HepG2 (cell line): ENCODE measurements around the gene SAMD13. TPM values are rescaled to one million over a fixed set of nuclear protein-coding genes. Genes with fewer than 3 reads are reported as not detected.

Source experiments
- ATAC-seq: fragments of 200-7000 bp; cut with Tn5 transposase; 3 replicates; pipeline ENCODE4 v1.9.1; 2020; ENCODE audit warnings: mild to moderate bottlenecking, moderate library complexity
- BruUV-seq: library from RNA; stranded (reverse); fragments of 400-500 nt; replicated peaks from 2 replicates; lab custom pipeline; 2021; lab: Mats Ljungman, UMichigan
- CTCF ChIA-PET: fragments of 300-600 bp; formaldehyde crosslinking; extraction: SDS; loops from one replicate; lab custom pipeline; 2021; ENCODE audit warnings: low total read pairs, inconsistent platforms, low intra/inter-chr PET ratio; lab: Yijun Ruan, JAX
- POLR2A ChIA-PET: fragments of 350-600 bp; sonication (Branson Sonifier 250); formaldehyde crosslinking; loops from one replicate; lab custom pipeline; 2020; ENCODE audit warnings: antibody characterized with exemption, inconsistent platforms; lab: Yijun Ruan, JAX
- DNase-seq: peaks from one replicate; pipeline ENCODE4 v3.0.0-alpha.2; 2015; ENCODE audit warnings: low spot score
- FAIRE-seq: peaks from 3 replicates; lab custom pipeline; 2011; peaks lifted over from hg19 to GRCh38; lab: Jason Lieb, UNC
- H2AFZ ChIP-seq: one replicate; pipeline ENCODE4 v1.6.1; 2011; ENCODE audit warnings: low read length, inconsistent platforms
- H3K27ac ChIP-seq: fragments of 300-600 bp; 3 replicates; pipeline ENCODE4 v1.8.0; 2011; ENCODE audit warnings: mixed run types, mild to moderate bottlenecking, mixed read lengths, low read length, inconsistent platforms; ENCODE audit not compliant: insufficient read depth; ENCODE audit errors: extremely low read length
- H3K27me3 ChIP-seq, 2 experiments: fragments of 200-600 bp in 1 of 2; 2 replicates in 1 of 2; 3 replicates in 1 of 2; pipeline versions ENCODE4 v1.6.0 to v1.8.0; 2011; ENCODE audit warnings: low read length in 2 of 2, mild to moderate bottlenecking in 2 of 2, moderate library complexity in 2 of 2, inconsistent platforms in 1 of 2; ENCODE audit not compliant: insufficient read depth in 2 of 2, control insufficient read depth in 1 of 2
- H3K36me3 ChIP-seq, 2 experiments: fragments of 200-600 bp in 1 of 2; replicated peaks in 1 of 2; 2 replicates in 1 of 2; 3 replicates in 1 of 2; pipeline versions ENCODE4 v1.5.1 to v1.8.0; 2011; ENCODE audit warnings: low read length in 2 of 2, inconsistent platforms in 1 of 2; ENCODE audit not compliant: insufficient read depth in 2 of 2, control insufficient read depth in 1 of 2
- H3K4me1 ChIP-seq: 2 replicates; pipeline ENCODE4 v1.5.1; 2012; ENCODE audit warnings: low read length, inconsistent platforms; ENCODE audit not compliant: insufficient read depth
- H3K4me2 ChIP-seq: 2 replicates; pipeline ENCODE4 v1.6.0; 2011; ENCODE audit warnings: low read depth, low read length, inconsistent platforms
- H3K4me3 ChIP-seq, 3 experiments: fragments of 200-600 bp in 1 of 3; sonication (generic), shearing (Covaris generic) in 1 of 3; replicated peaks in 1 of 3; 2 replicates each; pipeline ENCODE4 v1.5.1; 2011 to 2016; ENCODE audit warnings: low read length in 3 of 3, inconsistent platforms in 2 of 3, low read depth in 2 of 3, mild to moderate bottlenecking in 2 of 3, control low read depth in 1 of 3, mixed read lengths in 1 of 3; ENCODE audit not compliant: insufficient read depth in 1 of 3
- H3K79me2 ChIP-seq: one replicate; pipeline ENCODE4 v1.6.1; 2011; ENCODE audit warnings: low read length, inconsistent platforms; ENCODE audit not compliant: insufficient read depth
- H3K9ac ChIP-seq: 2 replicates; pipeline ENCODE4 v1.6.0; 2011; ENCODE audit warnings: mild to moderate bottlenecking, low read depth, low read length, inconsistent platforms; ENCODE audit not compliant: insufficient read depth
- H3K9me3 ChIP-seq: 2 replicates; pipeline ENCODE4 v1.5.1; 2012; ENCODE audit warnings: mild to moderate bottlenecking, low read length
- H4K20me1 ChIP-seq: 2 replicates; pipeline ENCODE4 v1.6.0; 2011; ENCODE audit warnings: inconsistent platforms, mild to moderate bottlenecking, low read length, moderate library complexity; ENCODE audit not compliant: insufficient read depth
- ARNT ChIP-seq: fragments of 450-650 bp; IDR thresholded peaks from 2 replicates; pipeline ENCODE4 v1.6.1; 2017
- CBX5 ChIP-seq: sonication (generic); formaldehyde crosslinking; IDR thresholded peaks from 2 replicates; pipeline ENCODE4 v1.4.0; 2020; ENCODE audit warnings: missing genetic modification reagents, borderline replicate concordance
- CC2D1A ChIP-seq: sonication (generic); formaldehyde crosslinking; IDR thresholded peaks from 2 replicates; pipeline ENCODE4 v1.8.1; 2023; ENCODE audit warnings: mild to moderate bottlenecking, missing genetic modification reagents
- FOXK1 ChIP-seq: sonication (generic); formaldehyde crosslinking; IDR thresholded peaks from 2 replicates; pipeline ENCODE4 v1.4.0; 2020; ENCODE audit warnings: low read depth, missing genetic modification reagents, borderline replicate concordance
- MTF1 ChIP-seq: sonication (generic); formaldehyde crosslinking; IDR thresholded peaks from 2 replicates; pipeline ENCODE4 v1.5.0; 2020; ENCODE audit warnings: missing genetic modification reagents
- NR2F6 ChIP-seq, 2 experiments: IDR thresholded peaks; 2 replicates each; pipeline ENCODE4 v1.6.1; 2016; ENCODE audit warnings: antibody characterized with exemption in 1 of 2, mild to moderate bottlenecking in 1 of 2
- ZKSCAN1 ChIP-seq: fragments of 150-350 bp; IDR thresholded peaks from 2 replicates; pipeline ENCODE4 v1.6.1; 2014; ENCODE audit warnings: low read length
- ZNF121 ChIP-seq: sonication (generic); formaldehyde crosslinking; IDR thresholded peaks from 2 replicates; pipeline ENCODE4 v1.5.0; 2020; ENCODE audit warnings: mild to moderate bottlenecking, missing genetic modification reagents
- ZNF740 ChIP-seq: sonication (generic); formaldehyde crosslinking; IDR thresholded peaks from 2 replicates; pipeline ENCODE4 v1.4.0; 2020; ENCODE audit warnings: missing genetic modification reagents
- ZNF792 ChIP-seq: IDR thresholded peaks from 2 replicates; pipeline ENCODE4 v1.6.1; 2016
- ZXDC ChIP-seq: sonication (generic); formaldehyde crosslinking; IDR thresholded peaks from 2 replicates; pipeline ENCODE4 v1.5.0; 2020; ENCODE audit warnings: mild to moderate bottlenecking, missing genetic modification reagents
- WGBS: methylation state at CpG from one replicate; pipeline ENCODE4 v1.1.6; 2017; ENCODE audit warnings: low lambda C conversion rate; 5-methylcytosine and 5-hydroxymethylcytosine counted together
- in situ Hi-C: cut with HindIII; loops from 2 replicates; pipeline ENCODE4 v1.10.0; 2017; ENCODE audit warnings: low pct_unique_long_range_greater_than_20kb; ENCODE audit not compliant: extremely low pct_ligation_motif_present
- intact Hi-C: fragments of 100-400 bp; cut with micrococcal nuclease; formaldehyde crosslinking; loops from one replicate; pipeline ENCODE4 v1.10.0; 2022; ENCODE audit not compliant: unreplicated experiment
- polyA plus RNA-seq, 8 experiments: library from polyadenylated mRNA; depleted of rRNA in 3 of 8; stranded (reverse) in 7 of 8; unstranded in 1 of 8; fragments of >200 nt; fragmentation: Illumina TruSeq in 4 of 8; extraction: Trizol in 4 of 8; gene quantifications; 2 replicates each; pipeline versions ENCODE4 v1.2.1 to v1.2.3, GENCODE V29; 2011 to 2016; ENCODE audit warnings: low read depth in 4 of 8, missing spikeins in 1 of 8, mixed read lengths in 1 of 8; ENCODE audit not compliant: insufficient read depth in 1 of 8
- total RNA-seq, 5 experiments: library from RNA; depleted of rRNA; stranded (reverse); fragments of >200 nt; fragmentation: Illumina TruSeq; extraction: Trizol; gene quantifications; 2 replicates each; pipeline ENCODE4 v1.2.3, GENCODE V29; 2016; ENCODE audit warnings: low read depth in 1 of 5
- TF ChIP-seq, protein P1 (sequence below): sonication (generic); formaldehyde crosslinking; IDR thresholded peaks from 2 replicates; pipeline ENCODE4 v1.5.1; 2020; ENCODE audit warnings: mild to moderate bottlenecking, missing genetic modification reagents

SAMD13 gene
- total and polyA plus RNA-seq, 2 of the 13 experiments (the other 11 are each of a cell fraction or from before 2014, with no cell fraction given): 0.09 to 0.18 TPM

DNA sequence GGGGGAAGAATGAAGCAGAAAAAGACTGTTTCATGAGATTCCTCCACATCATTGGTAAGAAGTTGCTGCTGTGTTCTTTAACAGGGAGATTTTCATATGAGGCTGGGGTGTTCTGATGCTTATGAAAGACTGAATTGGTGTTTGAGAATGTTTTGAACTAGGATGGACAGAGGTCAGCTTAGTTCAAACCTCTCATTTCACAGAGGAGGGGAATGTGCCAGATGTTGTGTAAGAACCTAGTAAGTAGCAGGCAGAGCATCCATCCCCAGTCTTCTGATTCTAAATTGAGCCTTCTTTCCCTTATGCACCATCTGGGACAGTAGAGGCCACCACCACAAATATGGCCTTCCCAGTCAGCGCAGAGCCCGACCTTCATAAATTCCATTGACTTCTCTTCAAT, 43.7 kb downstream of the SAMD13 start:
- in situ Hi-C loops (no loop called here), intact Hi-C loops (no loop called here)
- H3K4me1 ChIP-seq: no peaks in the 10 kb centered on the region
- H3K79me2 ChIP-seq: no peaks in the 10 kb centered on the region
- H3K27me3 ChIP-seq: no peaks in the 10 kb centered on the region
- DNase-seq: no peak
- H3K9me3 ChIP-seq: no peaks in the 10 kb centered on the region
- FAIRE-seq: no peak
- no peaks in the 10 kb centered on the region for H4K20me1 ChIP-seq
- TF ChIP-seq MTF1 (CRISPR knock-in tag) (no peak), NR2F6 (IDR thresholded peaks at IDR 0.05) (no peak), NR2F6 (CRISPR knock-in tag; IDR thresholded peaks at IDR 0.05) (no peak), CBX5 (CRISPR knock-in tag) (no peak), ZKSCAN1 (no peak), FOXK1 (no peak), CC2D1A (CRISPR knock-in tag) (no peak), ARNT (no peak), ZNF792 (CRISPR knock-in tag) (no peak), ZNF740 (CRISPR knock-in tag) (no peak), ZNF121 (CRISPR knock-in tag) (no peak), ZXDC (no peak)
- TF ChIP-seq, protein P1, sequence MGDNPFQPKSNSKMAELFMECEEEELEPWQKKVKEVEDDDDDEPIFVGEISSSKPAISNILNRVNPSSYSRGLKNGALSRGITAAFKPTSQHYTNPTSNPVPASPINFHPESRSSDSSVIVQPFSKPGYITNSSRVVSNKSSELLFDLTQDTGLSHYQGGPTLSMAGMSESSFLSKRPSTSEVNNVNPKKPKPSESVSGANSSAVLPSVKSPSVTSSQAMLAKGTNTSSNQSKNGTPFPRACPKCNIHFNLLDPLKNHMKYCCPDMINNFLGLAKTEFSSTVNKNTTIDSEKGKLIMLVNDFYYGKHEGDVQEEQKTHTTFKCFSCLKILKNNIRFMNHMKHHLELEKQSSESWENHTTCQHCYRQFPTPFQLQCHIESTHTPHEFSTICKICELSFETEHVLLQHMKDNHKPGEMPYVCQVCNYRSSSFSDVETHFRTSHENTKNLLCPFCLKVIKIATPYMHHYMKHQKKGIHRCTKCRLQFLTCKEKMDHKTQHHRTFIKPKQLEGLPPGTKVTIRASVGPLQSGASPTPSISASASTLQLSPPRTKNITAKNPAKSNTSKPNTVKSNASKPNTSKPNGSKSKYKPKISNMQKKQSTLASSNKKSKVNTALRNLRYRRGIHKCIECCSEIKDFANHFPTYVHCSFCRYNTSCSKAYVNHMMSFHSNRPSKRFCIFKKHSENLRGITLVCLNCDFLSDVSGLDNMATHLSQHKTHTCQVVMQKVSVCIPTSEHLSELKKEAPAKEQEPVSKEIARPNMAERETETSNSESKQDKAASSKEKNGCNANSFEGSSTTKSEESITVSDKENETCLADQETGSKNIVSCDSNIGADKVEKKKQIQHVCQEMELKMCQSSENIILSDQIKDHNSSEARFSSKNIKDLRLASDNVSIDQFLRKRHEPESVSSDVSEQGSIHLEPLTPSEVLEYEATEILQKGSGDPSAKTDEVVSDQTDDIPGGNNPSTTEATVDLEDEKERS (CRISPR knock-in tag): no peak
- H3K36me3 ChIP-seq: no peaks in the 10 kb centered on the region
- no peak for ATAC-seq
- no peak overlapping the region for H3K27ac ChIP-seq
- POLR2A ChIA-PET: no interaction called here
- no peak overlapping the region for H3K4me2 ChIP-seq
- no TSS peak for BruUV-seq
- no peak overlapping the region for H2AFZ ChIP-seq
- H3K9ac ChIP-seq: no peak overlapping the region
- no peak overlapping the region for H3K4me3 ChIP-seq
- CTCF ChIA-PET: no interaction called here
- 15% methylated on average over 2 of the region's 2 CpGs for WGBS
